ENCODE data around the gene ASB18. TPM values are rescaled to one million over a fixed set of nuclear protein-coding genes. Genes with fewer than 3 reads are reported as not detected.

Gene ASB18
- total RNA-seq, 1 experiment from 2014 or later: not detected

DNA sequence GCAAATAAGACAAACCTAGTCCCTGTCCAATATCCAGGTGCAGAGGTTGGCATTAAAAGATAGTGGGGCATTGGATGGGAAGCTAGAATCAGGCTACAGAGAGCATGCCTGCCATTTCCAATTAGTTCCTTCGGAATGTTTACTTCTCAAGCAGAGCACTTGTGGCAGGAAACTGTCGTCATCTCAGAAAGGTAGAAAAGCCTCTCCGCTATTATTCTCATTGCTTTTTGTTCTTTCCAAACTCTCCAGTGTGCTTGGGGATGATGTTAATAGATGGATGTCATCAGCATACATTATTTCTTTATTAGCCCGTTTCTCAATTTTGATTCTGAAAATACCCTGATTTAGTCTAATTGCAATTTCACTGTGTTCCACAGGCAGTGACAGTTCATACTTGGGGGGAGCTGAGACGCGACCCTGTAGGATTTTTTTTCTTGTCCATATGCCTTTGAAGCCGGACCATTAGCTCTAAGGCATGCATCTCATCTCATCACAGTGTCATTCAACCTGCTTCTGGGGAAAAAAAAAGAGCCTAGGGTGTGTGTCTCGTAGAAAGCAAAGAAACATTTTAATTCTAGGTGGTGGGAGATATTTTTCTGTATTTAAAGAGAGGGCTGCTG lies 7.7 kb downstream of the ASB18 start:
- no peak overlapping the region for H3K27ac Mint-ChIP-seq

DNA sequence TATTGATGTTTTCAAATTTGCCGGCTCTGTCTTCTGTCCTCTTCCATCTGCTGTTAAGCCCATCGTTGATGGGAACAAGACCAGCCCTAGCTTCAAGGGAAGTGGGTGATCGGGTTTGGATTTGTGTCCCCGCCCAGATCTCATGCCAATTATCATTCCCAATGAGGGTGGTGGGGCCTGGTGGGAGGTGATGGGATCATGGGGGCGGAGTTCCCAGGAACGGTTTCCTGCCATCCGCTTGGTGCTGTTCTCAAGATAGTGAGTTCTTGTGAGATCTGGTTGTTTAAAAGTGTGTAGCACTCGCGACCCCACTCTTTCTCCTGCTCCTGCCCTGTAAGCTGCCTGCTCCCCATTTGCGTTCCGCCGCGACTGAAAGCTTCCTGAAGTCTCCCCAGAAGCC lies 9.5 kb downstream of the ASB18 start:
- H3K4me3 Mint-ChIP-seq: peak overlapping the region; percentile 22
- H3K27ac Mint-ChIP-seq: no peak overlapping the region
- no peaks in the 10 kb centered on the region for H3K27me3 Mint-ChIP-seq (ENCODE audit: low read depth)
- no peak for TF ChIP-seq RELA (CRISPR knock-in tag; IDR thresholded peaks at IDR 0.05; ENCODE audit: borderline replicate concordance)
- TF ChIP-seq JUN (CRISPR knock-in tag; IDR thresholded peaks at IDR 0.05): no peak
- no peak for TF ChIP-seq ESRRA (CRISPR knock-in tag; IDR thresholded peaks at IDR 0.05; ENCODE audit: borderline replicate concordance)
- ChIA-PET POLR2A (no interaction called here), CTCF (interaction anchor here (0.7 to 1.3 kb wide), 2 partner anchors 16 to 45 kb away, joined by 3 to 4 read pairs; no protein-coding TSS in a partner anchor)
- no peaks in the 10 kb centered on the region for H3K9me3 Mint-ChIP-seq
- no peaks in the 10 kb centered on the region for H3K36me3 Mint-ChIP-seq
- H3K4me1 Mint-ChIP-seq: peaks cover 23% of the 10 kb centered on the region
- DNase-seq (ENCODE audit: low spot score) (peak; percentile 35), ATAC-seq (peak; percentile 90)

More for the DNA sequence above, 7.7 kb downstream of the ASB18 start:
- Mint-ChIP-seq H3K27me3 (ENCODE audit: low read depth) (peaks cover 5% of the 10 kb centered on the region; the same call in 1 of the 2 replicates), H3K4me3 (no peak overlapping the region), H3K9me3 (peaks cover 4% of the 10 kb centered on the region), H3K36me3 (no peaks in the 10 kb centered on the region), H3K4me1 (peaks cover 23% of the 10 kb centered on the region)
- ATAC-seq: no peak
- no peak for DNase-seq (ENCODE audit: low spot score)
- CTCF ChIA-PET: no interaction called here
- TF ChIP-seq PRRX2 (CRISPR knock-in tag; IDR thresholded peaks at IDR 0.05) (no peak), ZNF121 (CRISPR knock-in tag; IDR thresholded peaks at IDR 0.05) (no peak), ZNF423 (CRISPR knock-in tag; IDR thresholded peaks at IDR 0.05) (no peak), ATF1 (CRISPR knock-in tag; IDR thresholded peaks at IDR 0.05) (no peak), FOXJ3 (CRISPR knock-in tag; IDR thresholded peaks at IDR 0.05; ENCODE audit: borderline replicate concordance) (no peak), USF2 (CRISPR knock-in tag; IDR thresholded peaks at IDR 0.05) (no peak), ZBTB43 (CRISPR knock-in tag; IDR thresholded peaks at IDR 0.05) (no peak), ESRRA (CRISPR knock-in tag; IDR thresholded peaks at IDR 0.05; ENCODE audit: borderline replicate concordance) (no peak), SMAD4 (CRISPR knock-in tag; IDR thresholded peaks at IDR 0.05) (no peak), ZNF219 (CRISPR knock-in tag; IDR thresholded peaks at IDR 0.05; ENCODE audit: borderline replicate concordance) (no peak), ATF6 (CRISPR knock-in tag; IDR thresholded peaks at IDR 0.05) (no peak), CREB1 (CRISPR knock-in tag; IDR thresholded peaks at IDR 0.05) (no peak), ZNF232 (CRISPR knock-in tag; IDR thresholded peaks at IDR 0.05) (no peak), KAT7 (CRISPR knock-in tag; IDR thresholded peaks at IDR 0.05; ENCODE audit: borderline replicate concordance) (no peak), SP1 (CRISPR knock-in tag; conservative IDR thresholded peaks at IDR 0.05) (no peak), FOXP1 (CRISPR knock-in tag; IDR thresholded peaks at IDR 0.05; ENCODE audit: borderline replicate concordance) (no peak), ZNF138 (CRISPR knock-in tag; conservative IDR thresholded peaks at IDR 0.05) (no peak)
- TF ChIP-seq, protein P1, sequence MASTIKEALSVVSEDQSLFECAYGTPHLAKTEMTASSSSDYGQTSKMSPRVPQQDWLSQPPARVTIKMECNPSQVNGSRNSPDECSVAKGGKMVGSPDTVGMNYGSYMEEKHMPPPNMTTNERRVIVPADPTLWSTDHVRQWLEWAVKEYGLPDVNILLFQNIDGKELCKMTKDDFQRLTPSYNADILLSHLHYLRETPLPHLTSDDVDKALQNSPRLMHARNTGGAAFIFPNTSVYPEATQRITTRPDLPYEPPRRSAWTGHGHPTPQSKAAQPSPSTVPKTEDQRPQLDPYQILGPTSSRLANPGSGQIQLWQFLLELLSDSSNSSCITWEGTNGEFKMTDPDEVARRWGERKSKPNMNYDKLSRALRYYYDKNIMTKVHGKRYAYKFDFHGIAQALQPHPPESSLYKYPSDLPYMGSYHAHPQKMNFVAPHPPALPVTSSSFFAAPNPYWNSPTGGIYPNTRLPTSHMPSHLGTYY (CRISPR knock-in tag; IDR thresholded peaks at IDR 0.05): no peak
- TF ChIP-seq, protein P2, sequence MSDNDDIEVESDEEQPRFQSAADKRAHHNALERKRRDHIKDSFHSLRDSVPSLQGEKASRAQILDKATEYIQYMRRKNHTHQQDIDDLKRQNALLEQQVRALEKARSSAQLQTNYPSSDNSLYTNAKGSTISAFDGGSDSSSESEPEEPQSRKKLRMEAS (CRISPR knock-in tag; IDR thresholded peaks at IDR 0.05): no peak
- POLR2A ChIA-PET: no interaction called here

All from WTC11 (cell line).